SHP77 (cell line): ENCODE measurements around the gene BST2.

ENCODE experiments used
- DNase-seq, 2 experiments: peaks; one replicate each; lab custom pipeline; 2025; lab: John Stamatoyannopoulos, UW

Gene BST2

DNA sequence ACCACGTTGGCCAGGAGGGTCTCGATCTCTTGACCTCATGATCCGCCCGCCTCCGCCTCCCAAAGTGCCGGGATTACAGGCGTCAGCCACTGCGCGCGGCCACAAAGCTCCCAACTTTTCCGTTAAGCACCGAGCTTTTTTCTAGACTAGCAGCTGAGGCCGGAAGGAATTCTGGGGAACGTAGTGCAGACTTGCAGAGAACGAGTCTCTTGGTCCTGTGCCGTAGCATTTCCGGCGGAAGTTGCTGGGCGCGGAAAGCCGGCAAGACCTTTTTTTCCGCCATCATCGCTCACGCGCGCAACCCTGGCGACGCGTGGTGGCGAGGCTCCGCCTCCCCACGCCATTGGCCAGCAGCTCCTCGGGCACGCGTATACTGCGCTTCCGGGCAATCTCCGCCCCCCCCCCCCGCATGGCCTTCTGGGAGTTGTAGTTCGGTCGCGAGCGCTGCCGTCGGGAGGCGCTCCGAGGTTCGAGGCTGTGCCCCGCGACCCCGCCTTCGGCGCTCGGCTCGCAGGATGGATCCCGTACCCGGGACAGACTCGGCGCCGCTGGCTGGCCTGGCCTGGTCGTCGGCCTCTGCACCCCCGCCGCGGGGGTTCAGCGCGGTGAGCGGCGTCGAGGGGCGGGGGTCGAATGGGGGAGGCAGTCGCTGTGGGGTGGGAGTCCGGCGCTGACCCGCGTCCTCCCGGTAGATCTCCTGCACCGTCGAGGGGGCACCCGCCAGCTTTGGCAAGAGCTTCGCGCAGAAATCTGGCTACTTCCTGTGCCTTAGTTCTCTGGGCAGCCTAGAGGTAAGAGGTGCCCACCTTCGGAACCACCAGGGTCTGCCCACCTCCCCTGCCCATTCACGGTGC lies 14.4 kb upstream of the BST2 start, which contains the start of gene MVB12A:
TSS of gene MVB12A (plus strand) at position 427 of the 854 bp plus-strand sequence. CDS start at position 516, 89 bp downstream.
- peak; percentile 98 to 99 for DNase-seq

GRCh38 chr19:17419154-17419620 lies 13.8 kb upstream of the BST2 start:
- no peak for DNase-seq

GRCh38 chr19:17418710-17419109 lies 13.3 kb upstream of the BST2 start:
- no peak for DNase-seq

GRCh38 chr19:17415121-17415520 lies 9.7 kb upstream of the BST2 start:
- no peak for DNase-seq

GRCh38 chr19:17414097-17414496 lies 8.7 kb upstream of the BST2 start:
- no peak for DNase-seq

GRCh38 chr19:17411801-17412200 lies 6.4 kb upstream of the BST2 start:
- DNase-seq, result no peak

GRCh38 chr19:17409990-17410389 lies 4.6 kb upstream of the BST2 start:
- DNase-seq, result no peak

- DNase-seq, result no peak
These were observed 1.4 kb upstream of the BST2 start for GRCh38 chr19:17406887-17407196.

DNA sequence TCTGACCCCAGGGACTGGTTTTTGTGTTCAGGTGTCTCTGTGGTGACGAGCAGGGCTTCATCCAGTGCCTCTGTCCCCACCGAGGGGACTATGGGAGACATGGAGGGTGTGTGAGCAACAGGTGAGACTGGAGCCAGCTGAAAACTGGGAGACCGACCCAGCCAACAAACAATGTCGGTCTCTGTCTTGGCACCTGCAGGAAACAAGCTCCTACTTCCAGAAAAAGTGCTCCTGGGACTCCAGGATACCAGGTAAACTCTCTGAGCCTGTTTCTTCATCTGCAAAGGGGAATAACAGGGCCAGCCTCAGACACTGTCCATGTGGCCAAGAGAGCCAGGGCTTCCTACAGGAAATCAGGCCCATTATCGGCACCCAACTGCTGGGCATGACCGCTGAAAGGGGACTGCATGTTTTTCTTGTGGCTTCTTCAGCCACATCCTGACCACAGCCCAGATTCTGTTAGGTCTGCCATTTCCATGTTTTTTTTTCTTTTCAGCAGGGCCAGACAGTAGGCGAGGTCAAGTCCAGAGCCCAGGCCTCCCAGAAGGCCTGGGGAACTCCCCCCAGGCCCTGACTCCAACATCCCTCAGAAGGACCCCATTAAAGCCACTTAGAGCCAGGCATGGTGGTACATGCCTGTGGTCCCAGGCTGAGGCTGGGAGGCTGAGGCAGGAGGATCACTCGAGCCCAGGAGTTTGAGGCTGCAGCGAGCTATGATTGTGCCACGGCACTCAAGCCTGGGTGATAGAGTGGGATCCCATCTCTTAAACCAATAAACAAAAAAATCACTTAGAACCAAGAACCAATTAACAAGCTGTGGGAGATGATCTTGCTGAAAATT lies 836 bp upstream of the BST2 start:
- no peak for DNase-seq

GRCh38 chr19:17404621-17405249 lies 695 bp downstream of the BST2 start:
- no peak for DNase-seq

DNA sequence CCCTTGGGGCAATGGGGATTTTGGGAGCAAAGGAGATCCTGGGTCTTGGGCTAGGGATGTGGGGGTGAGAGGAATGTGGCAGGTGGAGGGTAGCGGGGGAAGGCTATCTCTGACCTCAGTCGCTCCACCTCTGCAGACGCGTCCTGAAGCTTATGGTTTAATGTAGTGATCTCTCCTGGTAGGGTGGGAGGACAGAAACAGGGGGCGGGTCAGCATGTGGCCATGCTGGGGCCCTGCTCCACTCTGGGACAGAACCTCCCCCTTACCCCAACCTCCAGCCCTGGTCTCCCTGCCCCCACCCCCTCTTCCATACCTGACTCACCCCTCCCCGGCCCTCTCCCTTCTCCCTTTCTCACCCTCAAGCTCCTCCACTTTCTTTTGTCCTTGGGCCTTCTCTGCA lies 1.4 kb downstream of the BST2 start:
- no peak for DNase-seq

DNA sequence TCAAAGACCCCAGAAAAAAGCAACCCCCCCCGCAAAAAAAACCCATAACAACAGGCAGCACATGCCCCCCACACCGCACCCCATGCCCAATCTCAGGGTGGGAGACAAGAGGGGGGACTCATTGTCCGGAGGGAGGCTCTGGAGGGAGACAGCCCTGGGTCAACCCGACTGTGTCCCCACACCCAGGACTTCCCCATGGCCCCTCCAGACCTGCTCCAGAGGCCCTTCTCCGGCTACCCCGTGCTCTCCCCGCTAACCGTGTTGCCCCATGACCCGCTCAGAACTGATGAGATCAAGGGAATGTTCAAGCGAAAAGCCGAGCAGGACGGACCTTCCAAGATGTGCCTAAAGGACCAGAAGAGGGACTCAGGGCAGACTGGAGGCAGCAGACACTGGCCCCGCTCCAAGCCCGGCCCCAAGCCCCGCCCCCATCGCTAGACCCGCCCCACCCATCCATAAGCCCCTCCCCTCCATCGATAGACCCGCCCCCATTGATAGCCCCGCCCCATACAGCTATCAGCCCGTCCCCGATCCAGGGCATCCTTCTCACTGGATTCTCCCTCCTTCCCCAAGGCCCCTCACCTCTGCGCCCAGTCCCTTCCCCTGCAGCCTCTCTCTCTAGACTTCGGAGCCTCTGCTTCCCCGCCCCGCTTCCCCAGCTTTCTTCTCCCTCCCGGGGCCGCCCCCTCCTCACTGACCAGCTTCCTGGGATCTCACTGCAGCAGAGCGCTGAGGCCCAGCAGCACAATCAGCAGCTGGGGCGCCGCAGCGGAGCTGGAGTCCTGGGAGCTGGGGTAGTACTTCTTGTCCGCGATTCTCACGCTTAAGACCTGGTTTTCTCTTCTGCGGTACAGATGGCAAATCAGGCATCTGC lies 2.2 kb downstream of the BST2 start:
- peak; percentile 58 to 61 for DNase-seq

- no peak for DNase-seq
These were observed 3.8 kb downstream of the BST2 start for GRCh38 chr19:17401628-17402027.

- no peak for DNase-seq
These were observed 6.4 kb downstream of the BST2 start for GRCh38 chr19:17398902-17399527.

DNA sequence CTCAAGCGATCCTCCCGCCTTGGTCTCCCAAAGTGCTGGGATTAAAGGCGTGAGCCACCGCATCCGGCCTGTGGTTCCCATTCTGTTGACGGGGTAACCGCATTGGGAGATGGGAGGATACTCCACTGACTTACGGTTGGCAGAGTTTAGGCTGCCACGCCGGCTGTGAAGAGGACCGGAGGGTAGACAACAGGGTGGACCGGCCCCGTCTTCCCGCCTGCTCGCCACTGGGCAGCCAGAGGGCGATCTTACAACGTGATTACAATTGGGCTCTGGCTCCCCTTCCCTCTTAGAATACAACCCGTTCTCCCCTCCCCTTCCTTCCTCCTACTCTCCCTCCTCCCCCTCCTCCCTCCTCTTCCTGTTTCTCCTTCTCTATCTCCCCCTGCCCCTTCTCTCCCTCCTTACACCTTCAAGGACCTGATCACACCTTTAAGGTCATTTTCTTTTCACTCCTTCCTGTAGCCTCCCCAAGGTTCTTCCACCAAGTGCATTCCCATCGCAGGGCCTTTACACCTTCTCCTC lies 10.5 kb downstream of the BST2 start:
- DNase-seq, result peak; percentile 52 to 66

- no peak for DNase-seq
These were observed 11.5 kb downstream of the BST2 start, which contains the start of gene CCDC194 for GRCh38 chr19:17393914-17394313. TSS of gene CCDC194 (minus strand) at chr19:17394196. CDS start at chr19:17394158, 38 bp downstream.

GRCh38 chr19:17393002-17393401 lies 12.4 kb downstream of the BST2 start:
- DNase-seq, result no peak

- DNase-seq, result no peak
These were observed 13.9 kb downstream of the BST2 start for GRCh38 chr19:17391371-17392151.

DNA sequence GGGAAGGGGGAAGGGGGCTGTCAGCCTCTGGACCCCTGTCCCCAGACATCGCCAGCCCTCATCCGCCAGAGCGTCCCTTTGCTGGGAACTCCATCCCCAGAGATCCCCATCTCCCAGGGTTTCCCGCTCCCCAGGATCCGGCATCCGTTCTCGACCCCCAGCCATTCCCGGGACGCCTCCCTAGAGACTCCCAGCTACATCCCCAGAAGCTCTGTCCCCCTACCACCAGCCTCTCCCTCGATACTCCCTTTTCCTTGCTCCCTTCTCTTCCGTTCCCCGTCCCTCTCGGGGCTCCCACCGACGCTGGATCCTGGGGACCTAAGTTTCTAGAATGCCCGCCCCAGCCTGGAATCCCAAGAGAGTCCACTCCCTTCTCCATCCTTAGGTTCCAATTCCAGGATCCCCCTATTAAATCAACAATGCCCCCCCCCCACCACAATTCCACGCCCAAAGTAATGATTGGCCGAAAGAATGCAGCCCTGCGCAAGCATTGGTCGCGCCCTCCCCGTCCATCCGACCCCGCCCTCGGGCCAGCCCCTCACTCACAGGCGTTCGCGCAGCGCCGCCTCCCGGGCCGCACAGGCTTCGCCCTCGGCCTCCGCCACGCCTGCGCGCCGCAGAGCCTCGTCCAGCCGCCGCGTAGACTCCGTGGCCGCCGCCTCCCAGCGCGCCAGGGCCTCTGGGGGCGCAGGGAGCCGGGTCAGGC lies 14.6 kb downstream of the BST2 start:
- DNase-seq, result peak; percentile 91 to 92
